GM21423 (cell line): ENCODE results near the gene LGALS16.
"Not testable (repeated sequence)": the region's sequence is repeated elsewhere in the genome, so short reads cannot be mapped to it uniquely, and the experiment has no call there.

Experiments
- ATAC-seq: cut with Tn5 transposase; IDR thresholded peaks from one replicate; pipeline ENCODE4 v1.9.1; 2021; ENCODE audit warnings: mild to moderate bottlenecking, moderate library complexity; ENCODE audit not compliant: unreplicated experiment

LGALS16 gene

GRCh38 chr19:39655613-39656012 is at the start of gene LGALS16:
Gene LGALS16, plus strand, starts transcription at chr19:39655913. Its CDS starts 49 bp downstream, at chr19:39655962.
- no peak for ATAC-seq

GRCh38 chr19:39607021-39607420 is 48.7 kb upstream of the LGALS16 start:
- ATAC-seq = no peak

- no peak for ATAC-seq
These were observed 48.2 kb upstream of the LGALS16 start for GRCh38 chr19:39607561-39607960.

GRCh38 chr19:39613597-39613996 is 42.1 kb upstream of the LGALS16 start:
- no peak for ATAC-seq

- no peak for ATAC-seq
These were observed 38.0 kb upstream of the LGALS16 start for GRCh38 chr19:39617745-39618144.

GRCh38 chr19:39623946-39624345 is 31.8 kb upstream of the LGALS16 start:
- ATAC-seq = no peak

- ATAC-seq = not testable (repeated sequence)
These were observed 28.1 kb upstream of the LGALS16 start for GRCh38 chr19:39627631-39628030.

- no peak for ATAC-seq
These were observed 24.5 kb upstream of the LGALS16 start for GRCh38 chr19:39631178-39631577.

- no peak for ATAC-seq
These were observed 24.1 kb upstream of the LGALS16 start for GRCh38 chr19:39631626-39632025.

- ATAC-seq = no peak
These were observed 17.8 kb upstream of the LGALS16 start for GRCh38 chr19:39637891-39638290.

- ATAC-seq = no peak
These were observed 13.9 kb upstream of the LGALS16 start for GRCh38 chr19:39641773-39642172.

GRCh38 chr19:39643591-39643990 is 12.1 kb upstream of the LGALS16 start:
- no peak for ATAC-seq

GRCh38 chr19:39645800-39646411 is 9.8 kb upstream of the LGALS16 start:
- ATAC-seq = no peak

- ATAC-seq = no peak
These were observed 7.8 kb upstream of the LGALS16 start for GRCh38 chr19:39647918-39648317.

- no peak for ATAC-seq
These were observed 4.1 kb downstream of the LGALS16 start for GRCh38 chr19:39659791-39660190.

- no peak for ATAC-seq
These were observed 4.9 kb downstream of the LGALS16 start for GRCh38 chr19:39660661-39661060.

GRCh38 chr19:39661565-39661964 is 5.9 kb downstream of the LGALS16 start:
- ATAC-seq = no peak

- ATAC-seq = not testable (repeated sequence)
These were observed 14.1 kb downstream of the LGALS16 start for GRCh38 chr19:39669860-39670259.

- ATAC-seq = no peak
These were observed 15.3 kb downstream of the LGALS16 start for GRCh38 chr19:39670998-39671397.

- no peak for ATAC-seq
These were observed 16.1 kb downstream of the LGALS16 start for GRCh38 chr19:39671739-39672363.

- no peak for ATAC-seq
These were observed 16.8 kb downstream of the LGALS16 start for GRCh38 chr19:39672473-39672872.

- not testable (repeated sequence) for ATAC-seq
These were observed 18.1 kb downstream of the LGALS16 start for GRCh38 chr19:39673862-39674261.

- ATAC-seq = no peak
These were observed 20.3 kb downstream of the LGALS16 start for GRCh38 chr19:39676004-39676403.
